GM12878 (cell line): Measurements from ENCODE around the gene MACROD2. TPM values are rescaled to one million over a fixed set of nuclear protein-coding genes. Genes with fewer than 3 reads are reported as not detected.

Source experiments
- ATAC-seq: fragments of 200-7000 bp; cut with Tn5 transposase; 3 replicates; pipeline ENCODE4 v1.9.1; 2020; ENCODE audit warnings: mild to moderate bottlenecking, moderate library complexity
- BruUV-seq: library from RNA; stranded (reverse); fragments of 400-500 nt; replicated peaks from 2 replicates; lab custom pipeline; 2021; lab: Mats Ljungman, UMichigan
- CTCF ChIA-PET: fragments of 300-600 bp; sonication (Branson Sonifier 250); formaldehyde crosslinking; extraction: SDS; loops from one replicate; lab custom pipeline; 2021; ENCODE audit warnings: inconsistent platforms; lab: Yijun Ruan, JAX
- POLR2A ChIA-PET: fragments of 350-600 bp; formaldehyde crosslinking; extraction: SDS; loops from one replicate; lab custom pipeline; 2021; ENCODE audit warnings: inconsistent platforms; lab: Charles Lee
- RAD21 ChIA-PET: fragments of 300-600 bp; sonication (Branson Sonifier 250); formaldehyde crosslinking; loops from one replicate; lab custom pipeline; 2023; ENCODE audit warnings: antibody characterized with exemption; ENCODE audit not compliant: unreplicated experiment; lab: Charles Lee
- SMC1A ChIA-PET: fragments of 300-600 bp; sonication (Branson Sonifier 250); formaldehyde crosslinking; loops from one replicate; lab custom pipeline; 2023; ENCODE audit not compliant: unreplicated experiment, uncharacterized antibody; lab: Charles Lee
- DNase-seq: peaks from one replicate; pipeline ENCODE4 v3.0.0-alpha.2; 2011; ENCODE audit warnings: low read depth, low spot score
- FAIRE-seq: peaks from 3 replicates; lab custom pipeline; 2011; peaks lifted over from hg19 to GRCh38; lab: Jason Lieb, UNC
- H2AFZ ChIP-seq: 2 replicates; pipeline ENCODE4 v1.6.0; 2011; ENCODE audit warnings: low read depth, low read length, control low read depth; ENCODE audit not compliant: control insufficient read depth
- H3K27ac ChIP-seq: 2 replicates; pipeline ENCODE4 v1.5.1; 2011; ENCODE audit warnings: control low read depth; ENCODE audit not compliant: control insufficient read depth, insufficient read depth
- H3K27me3 ChIP-seq, 2 experiments: replicated peaks in 1 of 2; 2 replicates each; pipeline versions ENCODE4 v1.6.0 to v1.6.1; 2011; ENCODE audit warnings: low read length in 1 of 2; ENCODE audit not compliant: control insufficient read depth in 2 of 2, insufficient read depth in 2 of 2
- H3K36me3 ChIP-seq, 2 experiments: 2 replicates each; pipeline ENCODE4 v1.5.1; 2011; ENCODE audit warnings: low read length in 1 of 2; ENCODE audit not compliant: control insufficient read depth in 2 of 2, insufficient read depth in 2 of 2
- H3K4me1 ChIP-seq: 2 replicates; pipeline ENCODE4 v1.6.1; 2011; ENCODE audit warnings: mild to moderate bottlenecking, low read length, moderate library complexity, mixed read lengths; ENCODE audit not compliant: control insufficient read depth, insufficient read depth
- H3K4me2 ChIP-seq: 2 replicates; pipeline ENCODE4 v1.6.0; 2011; ENCODE audit warnings: control low read depth; ENCODE audit not compliant: control insufficient read depth, insufficient read depth
- H3K4me3 ChIP-seq: fragments of 200-600 bp; sonication (generic); 2 replicates; pipeline ENCODE4 v1.5.1; 2016
- H3K79me2 ChIP-seq: 2 replicates; pipeline ENCODE4 v1.6.0; 2011; ENCODE audit warnings: low read length; ENCODE audit not compliant: control insufficient read depth, insufficient read depth
- H3K9ac ChIP-seq: 2 replicates; pipeline ENCODE4 v1.8.0; 2011; ENCODE audit warnings: low read length, control low read depth, mixed read lengths; ENCODE audit not compliant: control insufficient read depth, insufficient read depth
- H3K9me3 ChIP-seq: replicated peaks from 3 replicates; pipeline ENCODE4 v1.5.1; 2011; ENCODE audit warnings: mild to moderate bottlenecking, low read length; ENCODE audit not compliant: control insufficient read depth, insufficient read depth
- H4K20me1 ChIP-seq: 2 replicates; pipeline ENCODE4 v1.6.0; 2011; ENCODE audit not compliant: control insufficient read depth, insufficient read depth
- ZNF207 ChIP-seq: fragments of 450-650 bp; IDR thresholded peaks from 2 replicates; pipeline ENCODE4 v1.6.1; 2014; ENCODE audit warnings: antibody characterized with exemption, mild to moderate bottlenecking, borderline replicate concordance
- WGBS: methylation state at CpG from one replicate; pipeline ENCODE4 v1.1.6; 2016; ENCODE audit warnings: low lambda C conversion rate; ENCODE audit not compliant: insufficient replicate concordance, insufficient coverage; ENCODE audit errors: missing lambda C conversion rate; 5-methylcytosine and 5-hydroxymethylcytosine counted together
- in situ Hi-C: fragments of 300-500 bp; cut with MboI; formaldehyde crosslinking; loops from 9 replicates; pipeline ENCODE4 v1.14.3; 2018; ENCODE audit warnings: mixed read lengths
- intact Hi-C: fragments of 100-400 bp; cut with micrococcal nuclease; formaldehyde crosslinking; loops from one replicate; pipeline ENCODE4 v1.14.2; 2022; ENCODE audit not compliant: unreplicated experiment
- polyA plus RNA-seq, 11 experiments: library from polyadenylated mRNA; depleted of rRNA in 4 of 11; unstranded in 6 of 11; stranded (reverse) in 5 of 11; fragments of >200 nt; fragmentation: Nextera tagmentation in 4 of 11; fragmentation: Illumina TruSeq in 1 of 11; extraction: Ambion mirVana in 4 of 11; extraction: Trizol in 1 of 11; gene quantifications; 1 replicate in 1 of 11; 2 replicates in 10 of 11; pipeline versions ENCODE4 v1.2.1 to v1.2.3, GENCODE V29; 2011 to 2016; ENCODE audit warnings: inconsistent platforms in 2 of 11, missing spikeins in 2 of 11, low read depth in 1 of 11
- total RNA-seq, 4 experiments: library from RNA; depleted of rRNA in 3 of 4; stranded (reverse); fragments of >200 nt in 3 of 4; fragmentation: Illumina TruSeq in 1 of 4; extraction: Trizol in 1 of 4; gene quantifications; 2 replicates each; pipeline versions ENCODE4 v1.2.1 to v1.2.3, GENCODE V29; 2013 to 2021
- TF ChIP-seq, protein P1 (sequence below): IDR thresholded peaks from 2 replicates; pipeline ENCODE4 v1.6.1; 2011; ENCODE audit warnings: low read depth, low read length, improper control_type of control experiment, borderline replicate concordance
- TF ChIP-seq, protein P2 (sequence below): fragments of 450-650 bp; IDR thresholded peaks from 2 replicates; pipeline ENCODE4 v1.6.1; 2018; ENCODE audit warnings: borderline replicate concordance, mild to moderate bottlenecking; ENCODE audit not compliant: partially characterized antibody
- TF ChIP-seq, protein P3 (sequence below): fragments of 450-650 bp; formaldehyde crosslinking; IDR thresholded peaks from 2 replicates; pipeline ENCODE4 v1.5.0; 2022; ENCODE audit warnings: mild to moderate bottlenecking, missing genetic modification characterization
- TF ChIP-seq, protein P4 (sequence below): fragments of 450-650 bp; IDR thresholded peaks from 2 replicates; pipeline ENCODE4 v1.6.1; 2017; ENCODE audit warnings: mild to moderate bottlenecking, low read depth, inconsistent platforms; ENCODE audit not compliant: poor library complexity, severe bottlenecking
- TF ChIP-seq, protein P5 (sequence below): fragments of 450-650 bp; formaldehyde crosslinking; IDR thresholded peaks from 2 replicates; pipeline ENCODE4 v1.4.0; 2022; ENCODE audit warnings: mild to moderate bottlenecking, moderate library complexity

MACROD2 gene
- total and polyA plus RNA-seq, 10 of the 15 experiments (the other 5 are each of a cell fraction or from before 2014, with no cell fraction given), result 1.1 to 21.5 (median 2.2) TPM

DNA sequence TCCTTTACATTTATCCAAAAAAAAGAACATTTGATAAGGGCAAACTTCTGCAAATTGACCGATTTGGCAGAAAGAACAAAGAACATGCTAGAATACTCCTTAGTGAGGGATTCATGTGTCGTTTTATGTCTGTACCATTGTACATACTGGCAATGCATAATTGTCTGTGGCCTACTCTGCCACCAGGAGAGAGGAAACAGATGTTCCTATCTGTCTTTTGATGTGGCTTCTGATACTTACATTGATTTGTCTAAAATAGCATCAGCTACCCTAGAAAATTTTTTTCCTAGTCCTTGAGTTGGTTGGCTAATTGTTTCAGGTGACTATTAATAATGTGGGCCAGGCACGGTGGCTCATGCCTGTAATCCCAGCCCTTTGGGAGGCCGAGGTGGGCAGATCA lies 1923.8 kb downstream of the MACROD2 start (continued):
- TF ChIP-seq, protein P1, sequence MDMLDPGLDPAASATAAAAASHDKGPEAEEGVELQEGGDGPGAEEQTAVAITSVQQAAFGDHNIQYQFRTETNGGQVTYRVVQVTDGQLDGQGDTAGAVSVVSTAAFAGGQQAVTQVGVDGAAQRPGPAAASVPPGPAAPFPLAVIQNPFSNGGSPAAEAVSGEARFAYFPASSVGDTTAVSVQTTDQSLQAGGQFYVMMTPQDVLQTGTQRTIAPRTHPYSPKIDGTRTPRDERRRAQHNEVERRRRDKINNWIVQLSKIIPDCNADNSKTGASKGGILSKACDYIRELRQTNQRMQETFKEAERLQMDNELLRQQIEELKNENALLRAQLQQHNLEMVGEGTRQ, result no peak

DNA sequence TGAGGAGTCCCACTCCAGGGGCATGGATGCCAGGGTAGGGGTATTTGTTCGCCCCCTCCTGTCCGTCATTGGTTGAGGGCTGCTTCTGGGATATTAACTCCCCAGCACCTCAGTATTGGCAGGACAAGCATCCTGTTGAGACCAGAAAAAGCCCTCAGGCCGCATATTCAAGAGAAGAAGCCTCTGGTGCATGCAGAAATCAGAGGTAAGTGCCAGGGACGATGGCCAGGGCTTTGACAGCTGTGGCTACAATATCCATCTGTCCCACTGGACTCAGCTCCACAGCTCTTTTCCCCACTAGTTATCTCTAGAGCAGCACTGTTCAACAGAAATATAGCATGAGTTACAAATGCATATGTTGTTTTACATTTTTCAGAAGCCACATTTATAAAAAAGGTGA lies 1926.6 kb downstream of the MACROD2 start:
- CTCF ChIA-PET, result no interaction called here
- H3K27ac ChIP-seq, result no peak overlapping the region
- no peak overlapping the region for H2AFZ ChIP-seq
- TF ChIP-seq, protein P2, sequence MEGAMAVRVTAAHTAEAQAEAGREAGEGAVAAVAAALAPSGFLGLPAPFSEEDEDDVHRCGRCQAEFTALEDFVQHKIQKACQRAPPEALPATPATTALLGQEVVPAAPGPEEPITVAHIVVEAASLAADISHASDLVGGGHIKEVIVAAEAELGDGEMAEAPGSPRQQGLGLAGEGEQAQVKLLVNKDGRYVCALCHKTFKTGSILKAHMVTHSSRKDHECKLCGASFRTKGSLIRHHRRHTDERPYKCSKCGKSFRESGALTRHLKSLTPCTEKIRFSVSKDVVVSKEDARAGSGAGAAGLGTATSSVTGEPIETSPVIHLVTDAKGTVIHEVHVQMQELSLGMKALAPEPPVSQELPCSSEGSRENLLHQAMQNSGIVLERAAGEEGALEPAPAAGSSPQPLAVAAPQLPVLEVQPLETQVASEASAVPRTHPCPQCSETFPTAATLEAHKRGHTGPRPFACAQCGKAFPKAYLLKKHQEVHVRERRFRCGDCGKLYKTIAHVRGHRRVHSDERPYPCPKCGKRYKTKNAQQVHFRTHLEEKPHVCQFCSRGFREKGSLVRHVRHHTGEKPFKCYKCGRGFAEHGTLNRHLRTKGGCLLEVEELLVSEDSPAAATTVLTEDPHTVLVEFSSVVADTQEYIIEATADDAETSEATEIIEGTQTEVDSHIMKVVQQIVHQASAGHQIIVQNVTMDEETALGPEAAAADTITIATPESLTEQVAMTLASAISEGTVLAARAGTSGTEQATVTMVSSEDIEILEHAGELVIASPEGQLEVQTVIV, result no peak
- TF ChIP-seq, protein P3, sequence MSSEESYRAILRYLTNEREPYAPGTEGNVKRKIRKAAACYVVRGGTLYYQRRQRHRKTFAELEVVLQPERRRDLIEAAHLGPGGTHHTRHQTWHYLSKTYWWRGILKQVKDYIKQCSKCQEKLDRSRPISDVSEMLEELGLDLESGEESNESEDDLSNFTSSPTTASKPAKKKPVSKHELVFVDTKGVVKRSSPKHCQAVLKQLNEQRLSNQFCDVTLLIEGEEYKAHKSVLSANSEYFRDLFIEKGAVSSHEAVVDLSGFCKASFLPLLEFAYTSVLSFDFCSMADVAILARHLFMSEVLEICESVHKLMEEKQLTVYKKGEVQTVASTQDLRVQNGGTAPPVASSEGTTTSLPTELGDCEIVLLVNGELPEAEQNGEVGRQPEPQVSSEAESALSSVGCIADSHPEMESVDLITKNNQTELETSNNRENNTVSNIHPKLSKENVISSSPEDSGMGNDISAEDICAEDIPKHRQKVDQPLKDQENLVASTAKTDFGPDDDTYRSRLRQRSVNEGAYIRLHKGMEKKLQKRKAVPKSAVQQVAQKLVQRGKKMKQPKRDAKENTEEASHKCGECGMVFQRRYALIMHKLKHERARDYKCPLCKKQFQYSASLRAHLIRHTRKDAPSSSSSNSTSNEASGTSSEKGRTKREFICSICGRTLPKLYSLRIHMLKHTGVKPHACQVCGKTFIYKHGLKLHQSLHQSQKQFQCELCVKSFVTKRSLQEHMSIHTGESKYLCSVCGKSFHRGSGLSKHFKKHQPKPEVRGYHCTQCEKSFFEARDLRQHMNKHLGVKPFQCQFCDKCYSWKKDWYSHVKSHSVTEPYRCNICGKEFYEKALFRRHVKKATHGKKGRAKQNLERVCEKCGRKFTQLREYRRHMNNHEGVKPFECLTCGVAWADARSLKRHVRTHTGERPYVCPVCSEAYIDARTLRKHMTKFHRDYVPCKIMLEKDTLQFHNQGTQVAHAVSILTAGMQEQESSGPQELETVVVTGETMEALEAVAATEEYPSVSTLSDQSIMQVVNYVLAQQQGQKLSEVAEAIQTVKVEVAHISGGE (CRISPR knock-in tag), result no peak
- TF ChIP-seq, protein P4, sequence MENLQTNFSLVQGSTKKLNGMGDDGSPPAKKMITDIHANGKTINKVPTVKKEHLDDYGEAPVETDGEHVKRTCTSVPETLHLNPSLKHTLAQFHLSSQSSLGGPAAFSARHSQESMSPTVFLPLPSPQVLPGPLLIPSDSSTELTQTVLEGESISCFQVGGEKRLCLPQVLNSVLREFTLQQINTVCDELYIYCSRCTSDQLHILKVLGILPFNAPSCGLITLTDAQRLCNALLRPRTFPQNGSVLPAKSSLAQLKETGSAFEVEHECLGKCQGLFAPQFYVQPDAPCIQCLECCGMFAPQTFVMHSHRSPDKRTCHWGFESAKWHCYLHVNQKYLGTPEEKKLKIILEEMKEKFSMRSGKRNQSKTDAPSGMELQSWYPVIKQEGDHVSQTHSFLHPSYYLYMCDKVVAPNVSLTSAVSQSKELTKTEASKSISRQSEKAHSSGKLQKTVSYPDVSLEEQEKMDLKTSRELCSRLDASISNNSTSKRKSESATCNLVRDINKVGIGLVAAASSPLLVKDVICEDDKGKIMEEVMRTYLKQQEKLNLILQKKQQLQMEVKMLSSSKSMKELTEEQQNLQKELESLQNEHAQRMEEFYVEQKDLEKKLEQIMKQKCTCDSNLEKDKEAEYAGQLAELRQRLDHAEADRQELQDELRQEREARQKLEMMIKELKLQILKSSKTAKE, result no peak
- TF ChIP-seq ZNF207, result no peak
- TF ChIP-seq, protein P5, sequence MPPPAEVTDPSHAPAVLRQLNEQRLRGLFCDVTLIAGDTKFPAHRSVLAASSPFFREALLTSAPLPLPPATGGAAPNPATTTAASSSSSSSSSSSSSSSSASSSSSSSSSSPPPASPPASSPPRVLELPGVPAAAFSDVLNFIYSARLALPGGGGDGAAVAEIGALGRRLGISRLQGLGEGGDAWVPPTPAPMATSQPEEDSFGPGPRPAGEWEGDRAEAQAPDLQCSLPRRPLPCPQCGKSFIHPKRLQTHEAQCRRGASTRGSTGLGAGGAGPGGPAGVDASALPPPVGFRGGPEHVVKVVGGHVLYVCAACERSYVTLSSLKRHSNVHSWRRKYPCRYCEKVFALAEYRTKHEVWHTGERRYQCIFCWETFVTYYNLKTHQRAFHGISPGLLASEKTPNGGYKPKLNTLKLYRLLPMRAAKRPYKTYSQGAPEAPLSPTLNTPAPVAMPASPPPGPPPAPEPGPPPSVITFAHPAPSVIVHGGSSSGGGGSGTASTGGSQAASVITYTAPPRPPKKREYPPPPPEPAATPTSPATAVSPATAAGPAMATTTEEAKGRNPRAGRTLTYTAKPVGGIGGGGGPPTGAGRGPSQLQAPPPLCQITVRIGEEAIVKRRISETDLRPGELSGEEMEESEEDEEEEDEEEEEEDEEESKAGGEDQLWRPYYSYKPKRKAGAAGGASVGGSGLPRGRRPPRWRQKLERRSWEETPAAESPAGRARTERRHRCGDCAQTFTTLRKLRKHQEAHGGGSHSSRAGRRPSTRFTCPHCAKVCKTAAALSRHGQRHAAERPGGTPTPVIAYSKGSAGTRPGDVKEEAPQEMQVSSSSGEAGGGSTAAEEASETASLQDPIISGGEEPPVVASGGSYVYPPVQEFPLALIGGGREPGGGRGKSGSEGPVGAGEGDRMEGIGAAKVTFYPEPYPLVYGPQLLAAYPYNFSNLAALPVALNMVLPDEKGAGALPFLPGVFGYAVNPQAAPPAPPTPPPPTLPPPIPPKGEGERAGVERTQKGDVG, result no peak

More for the DNA sequence above, 1926.6 kb downstream of the MACROD2 start:
- no peaks in the 10 kb centered on the region for H4K20me1 ChIP-seq
- H3K36me3 ChIP-seq, result no peaks in the 10 kb centered on the region
- H3K27me3 ChIP-seq, result no peaks in the 10 kb centered on the region
- ChIA-PET SMC1A (interaction anchor here (1.0 kb wide), 1 partner anchor 9 kb away, joined by 4 read pairs; no protein-coding TSS in a partner anchor), POLR2A (no interaction called here), RAD21 (no interaction called here)
- H3K9ac ChIP-seq, result no peak overlapping the region
- FAIRE-seq (no peak), DNase-seq (no peak), ATAC-seq (no peak)
- intact Hi-C loops, result loop anchor here (2.0 kb wide), 1 partner anchor 65 kb away; no protein-coding TSS in a partner anchor
- 90% methylated on average over 4 of the region's 4 CpGs for WGBS
- in situ Hi-C loops, result no loop called here
- no peaks in the 10 kb centered on the region; the same call in 1 of the 3 replicates for H3K9me3 ChIP-seq
- no peaks in the 10 kb centered on the region; the same call in 1 of the 2 replicates for H3K79me2 ChIP-seq
- no TSS peak for BruUV-seq
- H3K4me1 ChIP-seq, result peaks cover 20% of the 10 kb centered on the region
- no peak overlapping the region for H3K4me2 ChIP-seq
- no peak overlapping the region for H3K4me3 ChIP-seq
